Skeletal muscle satellite cell (primary cell): ENCODE results near the gene WIPF1.

Source experiments
- H3K27me3 ChIP-seq: 2 replicates; pipeline ENCODE4 v1.7.0; 2013; ENCODE audit warnings: low read length; ENCODE audit not compliant: control insufficient read depth, insufficient read depth
- H3K36me3 ChIP-seq: 2 replicates; pipeline ENCODE4 v1.7.0; 2013; ENCODE audit warnings: mild to moderate bottlenecking, control low read depth, low read length; ENCODE audit not compliant: insufficient read depth
- H3K4me1 ChIP-seq: 2 replicates; pipeline ENCODE4 v1.7.0; 2013; ENCODE audit warnings: low read length; ENCODE audit not compliant: control insufficient read depth, insufficient read depth
- H3K4me2 ChIP-seq: 2 replicates; pipeline ENCODE4 v1.7.0; 2013; ENCODE audit warnings: mild to moderate bottlenecking, low read length
- H3K4me3 ChIP-seq: 2 replicates; pipeline ENCODE4 v1.7.0; 2013; ENCODE audit warnings: low read length
- H3K9ac ChIP-seq: 2 replicates; pipeline ENCODE4 v1.7.0; 2013; ENCODE audit warnings: mild to moderate bottlenecking, low read depth, low read length, moderate library complexity
- H3K9me3 ChIP-seq: replicated peaks from 2 replicates; pipeline ENCODE4 v1.7.0; 2013; ENCODE audit warnings: mild to moderate bottlenecking, control low read depth, low read length

Gene WIPF1

GRCh38 chr2:174607989-174608865 lies 10.6 kb upstream of the WIPF1 start:
- Histone ChIP-seq H3K4me1 (peaks cover 40% of the 10 kb centered on the region), H3K27me3 (no peaks in the 10 kb centered on the region), H3K9ac (no peak overlapping the region), H3K9me3 (no peaks in the 10 kb centered on the region), H3K36me3 (no peaks in the 10 kb centered on the region), H3K4me3 (no peak overlapping the region), H3K4me2 (no peak overlapping the region)

DNA sequence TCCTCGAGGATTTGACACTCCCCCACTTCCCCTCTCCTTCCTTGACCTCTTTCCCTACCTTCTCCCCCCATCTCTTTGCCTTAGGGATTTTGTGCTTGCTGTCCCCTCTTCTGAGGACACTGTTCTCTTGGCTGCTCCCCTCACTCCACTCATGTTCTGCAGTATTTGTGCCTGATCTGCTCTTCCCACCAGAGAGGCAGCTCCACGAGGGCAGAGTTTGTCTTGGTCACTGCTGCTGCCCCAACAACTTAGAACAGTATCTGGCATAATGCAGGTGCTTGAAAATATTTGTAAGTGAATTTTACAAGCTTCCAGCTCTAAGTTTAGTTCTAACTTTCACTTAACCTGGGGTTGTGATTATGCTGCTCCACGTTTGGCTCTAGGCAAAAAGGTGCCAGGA lies 10.0 kb upstream of the WIPF1 start:
- no peaks in the 10 kb centered on the region for H3K9me3 ChIP-seq
- no peak overlapping the region for H3K9ac ChIP-seq
- H3K4me1 ChIP-seq: peaks cover 43% of the 10 kb centered on the region
- no peak overlapping the region for H3K4me3 ChIP-seq
- no peaks in the 10 kb centered on the region for H3K27me3 ChIP-seq
- H3K4me2 ChIP-seq: no peak overlapping the region
- no peaks in the 10 kb centered on the region for H3K36me3 ChIP-seq

GRCh38 chr2:174606336-174606735 lies 8.7 kb upstream of the WIPF1 start:
- Histone ChIP-seq H3K9me3 (no peaks in the 10 kb centered on the region), H3K9ac (peak overlapping the region; percentile 76), H3K4me1 (peaks cover 43% of the 10 kb centered on the region), H3K36me3 (no peaks in the 10 kb centered on the region), H3K4me2 (peak overlapping the region; percentile 54), H3K27me3 (no peaks in the 10 kb centered on the region), H3K4me3 (peak overlapping the region; percentile 18)

GRCh38 chr2:174605687-174606086 lies 8.1 kb upstream of the WIPF1 start:
- peak overlapping the region; percentile 54 for H3K4me2 ChIP-seq
- no peaks in the 10 kb centered on the region for H3K36me3 ChIP-seq
- H3K4me1 ChIP-seq: peaks cover 41% of the 10 kb centered on the region
- peak overlapping the region; percentile 76 for H3K9ac ChIP-seq
- H3K4me3 ChIP-seq: peak overlapping the region; percentile 18
- H3K9me3 ChIP-seq: no peaks in the 10 kb centered on the region
- H3K27me3 ChIP-seq: no peaks in the 10 kb centered on the region

GRCh38 chr2:174603280-174603679 lies 5.7 kb upstream of the WIPF1 start:
- H3K4me1 ChIP-seq: peaks cover 35% of the 10 kb centered on the region
- no peak overlapping the region for H3K9ac ChIP-seq
- no peaks in the 10 kb centered on the region for H3K9me3 ChIP-seq
- no peak overlapping the region for H3K4me2 ChIP-seq
- no peaks in the 10 kb centered on the region for H3K36me3 ChIP-seq
- H3K27me3 ChIP-seq: no peaks in the 10 kb centered on the region
- H3K4me3 ChIP-seq: no peak overlapping the region

DNA sequence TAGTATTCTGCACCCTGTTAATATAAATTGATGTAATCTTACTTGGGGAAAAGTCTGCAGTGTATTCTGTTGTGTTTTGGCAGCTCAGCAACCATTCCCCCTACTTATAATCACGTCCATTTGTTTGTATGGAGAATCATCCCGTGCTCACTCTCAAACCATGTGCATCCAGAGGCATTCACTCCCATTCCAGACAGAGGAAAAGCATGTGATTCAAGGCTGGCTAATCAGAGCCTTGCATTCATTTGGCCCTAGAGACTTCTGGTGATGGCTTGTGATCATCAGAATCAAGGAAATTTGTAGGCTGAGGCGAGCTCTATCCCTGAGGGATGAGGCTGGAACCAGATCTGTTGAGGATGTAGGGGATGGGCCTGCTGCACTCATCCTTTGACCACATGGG lies 5.1 kb upstream of the WIPF1 start:
- no peak overlapping the region for H3K4me3 ChIP-seq
- H3K27me3 ChIP-seq: no peaks in the 10 kb centered on the region
- no peak overlapping the region for H3K9ac ChIP-seq
- H3K4me2 ChIP-seq: no peak overlapping the region
- peaks cover 35% of the 10 kb centered on the region for H3K4me1 ChIP-seq
- H3K36me3 ChIP-seq: no peaks in the 10 kb centered on the region
- H3K9me3 ChIP-seq: no peaks in the 10 kb centered on the region

GRCh38 chr2:174600349-174600748 lies 2.7 kb upstream of the WIPF1 start:
- H3K4me1 ChIP-seq: peaks cover 38% of the 10 kb centered on the region
- no peak overlapping the region for H3K4me2 ChIP-seq
- no peaks in the 10 kb centered on the region for H3K36me3 ChIP-seq
- H3K27me3 ChIP-seq: no peaks in the 10 kb centered on the region
- no peaks in the 10 kb centered on the region for H3K9me3 ChIP-seq
- no peak overlapping the region for H3K4me3 ChIP-seq
- H3K9ac ChIP-seq: no peak overlapping the region

DNA sequence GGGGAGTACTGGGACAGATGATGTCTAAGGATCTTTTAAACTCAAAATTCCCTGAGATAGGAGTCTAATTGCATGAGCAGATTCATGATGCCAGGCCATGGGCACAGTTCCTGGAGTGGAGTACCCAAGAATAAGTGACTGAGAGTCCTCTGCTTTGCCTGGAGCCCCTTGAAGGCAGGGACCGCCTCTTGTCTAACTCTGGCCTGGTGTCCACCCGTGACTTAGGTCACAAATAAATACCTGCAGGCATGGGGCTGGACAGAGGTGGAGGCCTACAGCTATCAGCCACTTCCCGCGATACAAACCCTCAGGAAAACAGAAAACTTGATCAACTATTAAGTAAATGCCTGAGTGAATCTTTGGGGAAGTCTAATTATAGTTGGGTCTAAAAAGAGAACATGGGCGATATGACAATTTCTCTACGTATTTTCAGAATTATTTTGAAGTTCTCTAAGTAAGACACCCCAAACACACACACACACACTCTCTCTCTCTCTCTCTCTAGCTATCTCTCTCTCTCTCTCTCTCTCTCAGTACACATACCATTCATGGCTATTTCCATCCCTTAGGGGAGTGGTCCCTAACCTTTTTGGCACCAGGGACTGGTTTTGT lies 1.8 kb upstream of the WIPF1 start:
- peaks cover 36% of the 10 kb centered on the region for H3K4me1 ChIP-seq
- no peaks in the 10 kb centered on the region for H3K36me3 ChIP-seq
- H3K9me3 ChIP-seq: no peaks in the 10 kb centered on the region
- H3K4me3 ChIP-seq: no peak overlapping the region
- no peaks in the 10 kb centered on the region for H3K27me3 ChIP-seq
- no peak overlapping the region for H3K4me2 ChIP-seq
- no peak overlapping the region for H3K9ac ChIP-seq

DNA sequence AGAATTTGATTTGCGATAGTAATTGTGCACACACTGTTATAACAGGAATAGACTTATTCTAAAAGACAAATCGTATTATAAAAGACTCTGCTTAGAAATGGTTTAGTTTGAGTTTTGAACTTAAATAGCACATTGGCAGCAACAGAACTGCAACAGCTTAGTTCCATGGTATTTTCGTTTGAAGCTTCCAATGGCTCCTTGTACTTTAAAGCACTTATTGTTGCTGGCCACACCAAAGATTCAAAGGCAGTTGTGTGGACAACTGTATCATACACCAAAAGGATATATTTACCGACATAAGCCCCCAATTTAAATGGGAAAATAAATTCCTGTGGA lies 627 bp downstream of the WIPF1 start:
- Histone ChIP-seq H3K4me1 (peaks cover 41% of the 10 kb centered on the region), H3K9me3 (no peaks in the 10 kb centered on the region), H3K4me2 (peak overlapping the region; percentile 38), H3K36me3 (no peaks in the 10 kb centered on the region), H3K9ac (no peak overlapping the region), H3K27me3 (no peaks in the 10 kb centered on the region), H3K4me3 (no peak overlapping the region)

DNA sequence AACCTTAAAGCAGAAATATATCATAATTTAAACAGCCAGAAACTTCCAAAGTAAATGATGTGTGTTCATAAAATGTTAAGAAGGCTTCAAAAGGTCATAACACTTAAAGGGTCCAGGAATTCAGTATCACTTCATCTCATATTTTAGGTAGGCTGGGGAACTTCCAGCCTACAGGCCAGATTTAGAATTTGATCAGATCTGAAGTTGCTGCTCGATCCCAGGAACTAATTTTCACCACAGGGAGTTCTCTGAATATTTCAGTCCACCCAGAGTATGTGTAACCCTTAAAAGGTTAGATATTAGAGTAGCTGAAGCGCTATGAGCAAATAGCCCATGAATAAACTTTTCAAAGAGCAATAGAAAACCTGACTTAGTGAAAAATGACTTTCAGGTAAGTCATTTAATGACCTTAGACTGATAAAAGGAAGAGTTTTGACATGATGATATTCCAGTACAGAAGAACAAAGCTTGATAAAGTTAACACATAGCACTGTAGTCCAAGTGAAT lies 1.7 kb downstream of the WIPF1 start:
- Histone ChIP-seq H3K4me1 (peaks cover 51% of the 10 kb centered on the region), H3K4me3 (no peak overlapping the region), H3K9ac (no peak overlapping the region), H3K36me3 (no peaks in the 10 kb centered on the region), H3K27me3 (no peaks in the 10 kb centered on the region), H3K9me3 (no peaks in the 10 kb centered on the region), H3K4me2 (no peak overlapping the region)

- Histone ChIP-seq H3K9ac (no peak overlapping the region), H3K36me3 (no peaks in the 10 kb centered on the region), H3K4me1 (peaks cover 52% of the 10 kb centered on the region), H3K27me3 (no peaks in the 10 kb centered on the region), H3K4me3 (no peak overlapping the region), H3K4me2 (no peak overlapping the region), H3K9me3 (no peaks in the 10 kb centered on the region)
These were observed 2.3 kb downstream of the WIPF1 start for GRCh38 chr2:174595116-174595809.
